GM19240 (cell line): ENCODE results near the gene EED.
"Not testable (repeated sequence)": the region's sequence is repeated elsewhere in the genome, so short reads cannot be mapped to it uniquely, and the experiment has no call there.

ENCODE experiments used
- DNase-seq: peaks from one replicate; pipeline ENCODE4 v3.0.0; 2011; ENCODE audit warnings: low spot score; ENCODE audit not compliant: insufficient read length

EED gene

DNA sequence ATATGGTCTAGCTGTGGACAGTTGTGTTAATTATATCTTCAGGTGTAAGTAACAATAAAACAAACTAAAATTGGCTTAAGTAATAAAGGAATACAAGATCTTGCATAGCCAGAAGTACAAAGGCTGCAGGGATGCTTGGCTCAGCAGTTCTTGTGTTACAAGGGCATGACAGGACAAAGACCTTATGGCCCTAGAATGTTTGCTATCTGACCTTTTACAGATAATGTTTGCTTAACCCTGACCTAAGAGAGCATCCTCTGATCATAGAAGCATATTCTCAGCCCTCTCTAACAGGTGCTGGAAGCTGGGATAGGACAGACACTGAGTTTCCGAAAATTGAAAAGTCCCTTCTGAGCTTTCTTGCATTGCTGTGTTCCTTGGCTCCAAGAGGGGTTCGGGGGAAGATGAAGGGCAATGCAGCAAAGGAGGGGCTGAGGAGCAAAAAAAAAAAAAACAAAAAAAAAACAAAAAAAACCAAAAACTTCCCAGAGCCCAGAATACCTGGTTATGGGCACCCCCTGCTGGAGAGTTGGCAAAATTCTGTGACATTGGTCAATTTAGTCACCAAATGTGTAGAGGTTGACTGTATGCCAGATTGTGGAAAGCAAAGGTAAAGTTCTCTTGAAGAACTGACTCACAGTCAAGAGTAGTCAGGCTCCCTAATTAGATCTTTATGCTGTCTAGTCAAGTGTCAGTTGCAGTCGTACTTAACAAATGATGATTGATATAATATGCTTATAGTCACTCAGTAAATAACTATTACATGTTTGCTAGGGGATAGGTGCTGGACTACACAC is 47.1 kb downstream of the EED start:
- no peak for DNase-seq

DNA sequence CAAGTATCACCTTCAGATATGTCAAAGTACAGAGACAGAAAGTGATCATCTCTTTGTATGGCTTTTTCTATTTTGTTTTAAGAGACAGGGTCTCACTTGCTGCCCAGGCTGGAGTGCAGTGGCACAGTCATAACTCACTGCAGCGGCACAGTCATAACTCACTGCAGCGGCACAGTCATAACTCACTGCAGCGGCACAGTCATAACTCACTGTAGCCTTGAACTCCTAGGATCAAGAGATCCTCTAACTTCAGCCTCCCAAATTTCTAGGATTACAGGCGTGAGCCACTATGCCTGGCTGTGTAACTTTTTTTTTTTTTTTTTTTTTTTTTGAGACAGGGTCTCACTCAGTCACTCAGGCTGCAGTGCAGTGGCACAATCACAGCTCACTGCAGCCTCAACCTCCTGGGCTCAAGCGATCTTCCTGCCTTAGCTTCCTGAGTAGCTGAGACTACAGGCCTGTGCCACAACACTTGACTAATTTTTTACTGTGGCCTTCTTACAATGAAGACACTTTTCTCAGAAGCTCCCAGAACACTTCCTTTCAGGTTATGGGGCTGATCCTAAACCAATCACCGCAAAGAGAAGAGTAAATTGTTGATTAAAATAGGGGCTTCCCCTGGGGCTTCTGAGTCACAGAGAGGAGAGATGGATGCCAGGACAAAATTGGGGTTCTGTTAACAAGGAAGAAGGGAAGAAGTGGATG is 48.5 kb downstream of the EED start:
- DNase-seq = no peak

GRCh38 chr11:86294026-86294425 is 49.5 kb downstream of the EED start:
- DNase-seq = no peak

DNA sequence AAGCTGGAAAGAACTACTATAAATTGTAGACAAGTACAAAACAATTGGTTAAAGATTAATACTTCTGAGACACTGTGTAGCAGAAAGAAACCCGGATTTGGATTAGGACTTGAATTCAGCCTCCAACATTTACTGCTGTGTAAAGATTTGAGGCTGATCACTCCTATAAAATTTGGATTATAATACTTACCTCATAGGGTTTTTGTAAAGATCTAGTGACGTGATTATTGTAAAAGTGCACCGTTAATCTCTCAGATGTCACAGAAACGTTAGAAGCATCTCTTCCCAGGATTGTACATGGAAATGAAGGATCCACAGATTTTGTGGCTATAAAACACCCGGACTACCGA is 57.2 kb downstream of the EED start:
- no peak for DNase-seq

DNA sequence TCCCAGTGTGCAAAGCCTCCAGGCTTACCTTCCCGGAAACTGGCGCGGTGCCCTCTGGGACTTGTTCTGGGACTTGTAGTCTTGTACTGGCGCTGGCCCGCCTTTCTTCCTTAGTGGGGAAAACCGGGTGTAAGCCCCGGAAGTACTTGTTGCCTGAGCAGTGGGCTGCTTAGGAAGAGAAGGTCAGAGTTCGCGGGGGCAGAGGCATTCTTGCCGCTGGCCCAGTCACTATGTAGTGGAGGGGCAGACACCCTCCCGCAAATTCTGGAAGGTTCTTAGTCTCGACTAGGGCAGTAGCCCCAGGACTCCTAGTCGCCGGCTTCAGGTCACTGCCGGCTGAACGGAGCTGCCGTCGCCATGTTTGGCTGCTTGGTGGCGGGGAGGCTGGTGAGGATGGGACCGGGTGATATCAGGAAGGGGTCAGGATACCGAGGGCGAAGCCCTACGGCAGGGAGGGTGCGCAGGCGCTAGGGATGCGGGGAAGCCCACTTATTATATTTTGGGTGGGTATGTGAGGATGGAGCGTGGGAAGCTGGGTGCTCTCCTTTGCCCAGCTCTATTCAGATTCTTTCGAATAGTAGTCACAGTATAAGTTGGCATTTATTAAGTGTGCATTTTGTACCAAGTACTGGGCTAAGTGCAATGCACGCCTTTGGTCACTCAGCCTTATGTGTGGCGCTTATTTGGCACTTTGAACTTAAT is 57.7 kb downstream of the EED start, which contains the start of gene HIKESHI:
Gene HIKESHI (plus strand): TSS at position 149 of the 702 bp plus-strand sequence. CDS start 209 bp downstream, at position 358.
- peak; percentile 74 for DNase-seq

DNA sequence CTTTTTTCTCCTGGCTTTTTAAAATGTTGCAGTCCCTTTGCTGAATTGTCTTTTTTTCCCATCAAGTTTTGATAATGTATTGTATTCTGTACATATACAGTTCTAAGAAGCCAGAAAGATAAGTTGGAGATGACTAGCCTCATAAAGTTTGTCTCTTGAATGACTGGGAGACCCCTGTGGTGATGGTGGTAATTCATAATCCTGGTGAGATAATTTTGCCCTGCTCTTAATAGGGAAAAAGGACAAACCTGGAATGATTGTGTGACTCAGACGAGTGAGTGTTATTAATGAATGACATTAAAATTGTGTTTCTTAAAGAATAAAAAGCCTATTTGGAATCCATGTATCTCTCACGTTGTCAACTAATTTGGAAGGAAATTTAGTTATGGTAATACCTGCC is 58.7 kb downstream of the EED start:
- DNase-seq = no peak

DNA sequence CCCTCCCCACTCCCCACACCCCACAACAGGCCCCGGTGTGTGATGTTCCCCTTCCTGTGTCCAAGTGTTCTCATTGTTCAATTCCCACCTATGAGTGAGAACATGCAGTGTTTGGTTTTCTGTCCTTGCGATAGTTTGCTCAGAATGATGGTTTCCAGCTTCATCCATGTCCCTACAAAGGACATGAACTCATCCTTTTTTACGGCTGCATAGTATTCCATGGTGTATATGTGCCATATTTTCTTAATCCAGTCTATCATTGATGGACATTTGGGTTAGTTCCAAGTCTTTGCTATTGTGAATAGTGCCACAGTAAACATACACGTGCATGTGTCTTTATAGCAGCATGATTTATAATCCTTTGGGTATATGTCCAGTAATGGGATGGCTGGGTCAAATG is 64.2 kb downstream of the EED start:
- not testable (repeated sequence) for DNase-seq

- no peak for DNase-seq
Observed at GRCh38 chr11:86313793-86314192, 69.2 kb downstream of the EED start.

GRCh38 chr11:86314636-86315035 is 70.1 kb downstream of the EED start:
- no peak for DNase-seq
